ENCODE data around the gene AKAP4. TPM values are rescaled to one million over a fixed set of nuclear protein-coding genes. Genes with fewer than 3 reads are reported as not detected.
A peak's percentile ranks its signal among the peaks of the same experiment; 100 is the strongest.

Gene AKAP4
- total RNA-seq, 1 experiment from 2014 or later: not detected

GRCh38 chrX:50157545-50158135 lies 43.2 kb downstream of the AKAP4 start:
- POLR2A ChIA-PET: no interaction called here
- no peaks in the 10 kb centered on the region for H3K4me1 Mint-ChIP-seq (ENCODE audit: insufficient read depth, unreplicated experiment)
- H3K27ac Mint-ChIP-seq (ENCODE audit: low read depth, unreplicated experiment): no peak overlapping the region
- CTCF ChIA-PET: interaction anchor here (0.5 kb wide), 1 partner anchor 404 kb away, joined by 3 read pairs; no protein-coding TSS in a partner anchor
- intact Hi-C loops (cut with micrococcal nuclease): no loop called here
- H3K36me3 Mint-ChIP-seq (ENCODE audit: insufficient read depth, unreplicated experiment): no peaks in the 10 kb centered on the region
- peaks cover 5% of the 10 kb centered on the region for H3K9me3 Mint-ChIP-seq (ENCODE audit: unreplicated experiment)
- H3K4me3 Mint-ChIP-seq (ENCODE audit: unreplicated experiment): no peak overlapping the region
- peak; percentile 62 for DNase-seq (ENCODE audit: unreplicated experiment)
- H3K27me3 Mint-ChIP-seq (ENCODE audit: insufficient read depth, unreplicated experiment): no peaks in the 10 kb centered on the region
- BruUV-seq (replicated peaks): no TSS peak
- TF ChIP-seq, protein P1, sequence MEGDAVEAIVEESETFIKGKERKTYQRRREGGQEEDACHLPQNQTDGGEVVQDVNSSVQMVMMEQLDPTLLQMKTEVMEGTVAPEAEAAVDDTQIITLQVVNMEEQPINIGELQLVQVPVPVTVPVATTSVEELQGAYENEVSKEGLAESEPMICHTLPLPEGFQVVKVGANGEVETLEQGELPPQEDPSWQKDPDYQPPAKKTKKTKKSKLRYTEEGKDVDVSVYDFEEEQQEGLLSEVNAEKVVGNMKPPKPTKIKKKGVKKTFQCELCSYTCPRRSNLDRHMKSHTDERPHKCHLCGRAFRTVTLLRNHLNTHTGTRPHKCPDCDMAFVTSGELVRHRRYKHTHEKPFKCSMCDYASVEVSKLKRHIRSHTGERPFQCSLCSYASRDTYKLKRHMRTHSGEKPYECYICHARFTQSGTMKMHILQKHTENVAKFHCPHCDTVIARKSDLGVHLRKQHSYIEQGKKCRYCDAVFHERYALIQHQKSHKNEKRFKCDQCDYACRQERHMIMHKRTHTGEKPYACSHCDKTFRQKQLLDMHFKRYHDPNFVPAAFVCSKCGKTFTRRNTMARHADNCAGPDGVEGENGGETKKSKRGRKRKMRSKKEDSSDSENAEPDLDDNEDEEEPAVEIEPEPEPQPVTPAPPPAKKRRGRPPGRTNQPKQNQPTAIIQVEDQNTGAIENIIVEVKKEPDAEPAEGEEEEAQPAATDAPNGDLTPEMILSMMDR (IDR thresholded peaks at IDR 0.05; ENCODE audit: unreplicated experiment): no peak

DNA sequence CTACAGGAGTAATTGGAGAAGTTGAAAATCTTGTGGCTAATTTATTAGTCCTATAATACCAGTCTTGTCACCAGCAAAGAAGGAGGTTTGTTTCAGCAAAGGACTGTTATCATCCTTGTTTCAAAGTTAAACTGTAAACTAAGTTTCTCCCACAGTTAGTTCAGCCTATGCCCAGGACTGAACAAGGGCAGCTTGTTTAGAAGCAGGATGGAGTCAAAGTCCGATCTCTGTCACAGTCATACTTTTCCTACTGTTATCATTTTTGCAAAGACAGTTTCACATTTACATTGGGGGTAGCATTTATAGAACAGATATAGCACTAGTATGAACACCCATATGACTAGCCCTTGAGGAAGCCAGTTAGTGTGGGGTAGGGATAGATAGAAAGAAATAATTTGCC lies 46.4 kb downstream of the AKAP4 start:
- peaks cover 5% of the 10 kb centered on the region for H3K9me3 Mint-ChIP-seq (ENCODE audit: unreplicated experiment)
- H3K27ac Mint-ChIP-seq (ENCODE audit: low read depth, unreplicated experiment): no peak overlapping the region
- DNase-seq (ENCODE audit: unreplicated experiment): no peak
- intact Hi-C loops (cut with micrococcal nuclease): no loop called here
- no peak overlapping the region for H3K4me3 Mint-ChIP-seq (ENCODE audit: unreplicated experiment)
- BruUV-seq (replicated peaks): no TSS peak
- ChIA-PET CTCF (no interaction called here), POLR2A (no interaction called here)
- no peaks in the 10 kb centered on the region for H3K4me1 Mint-ChIP-seq (ENCODE audit: insufficient read depth, unreplicated experiment)
- TF ChIP-seq, protein P1 (IDR thresholded peaks at IDR 0.05; ENCODE audit: unreplicated experiment): no peak
- no peaks in the 10 kb centered on the region for H3K36me3 Mint-ChIP-seq (ENCODE audit: insufficient read depth, unreplicated experiment)
- H3K27me3 Mint-ChIP-seq (ENCODE audit: insufficient read depth, unreplicated experiment): no peaks in the 10 kb centered on the region

GRCh38 chrX:50152456-50152855 lies 48.4 kb downstream of the AKAP4 start:
- TF ChIP-seq, protein P1 (IDR thresholded peaks at IDR 0.05; ENCODE audit: unreplicated experiment): no peak
- Mint-ChIP-seq H3K36me3 (ENCODE audit: insufficient read depth, unreplicated experiment) (no peaks in the 10 kb centered on the region), H3K27ac (ENCODE audit: low read depth, unreplicated experiment) (no peak overlapping the region), H3K9me3 (ENCODE audit: unreplicated experiment) (peaks cover 5% of the 10 kb centered on the region), H3K4me3 (ENCODE audit: unreplicated experiment) (no peak overlapping the region), H3K4me1 (ENCODE audit: insufficient read depth, unreplicated experiment) (no peaks in the 10 kb centered on the region), H3K27me3 (ENCODE audit: insufficient read depth, unreplicated experiment) (no peaks in the 10 kb centered on the region)
- CTCF ChIA-PET: interaction anchor here (1.4 kb wide), 1 partner anchor 11 kb away, joined by 3 read pairs; no protein-coding TSS in a partner anchor
- POLR2A ChIA-PET: interaction anchor here (0.7 kb wide), 1 partner anchor 382 kb away, joined by 3 read pairs; no protein-coding TSS in a partner anchor
- intact Hi-C loops (cut with micrococcal nuclease): no loop called here
- no peak for DNase-seq (ENCODE audit: unreplicated experiment)
- BruUV-seq (replicated peaks): no TSS peak

DNA sequence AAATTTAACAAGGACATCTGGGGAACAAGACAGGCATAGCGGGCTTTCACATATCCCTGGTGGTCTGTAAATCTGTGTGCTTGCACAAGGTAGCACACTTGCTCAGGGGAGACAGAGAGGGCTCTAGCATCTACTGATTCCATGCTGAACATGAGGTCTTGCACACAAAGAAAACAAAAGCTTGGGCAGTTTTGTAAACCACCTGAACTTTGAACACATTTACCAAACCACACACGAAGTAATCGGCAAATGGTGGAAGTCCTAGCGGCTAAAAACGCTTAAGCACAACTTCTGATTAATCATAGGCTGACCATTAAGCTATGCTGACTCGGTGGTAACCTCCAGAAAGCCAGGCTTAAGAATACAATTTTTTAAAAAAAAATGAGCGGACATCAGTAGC lies 52.8 kb downstream of the AKAP4 start:
- H3K4me1 Mint-ChIP-seq (ENCODE audit: insufficient read depth, unreplicated experiment): no peaks in the 10 kb centered on the region

More for the DNA sequence above, 52.8 kb downstream of the AKAP4 start:
- Mint-ChIP-seq H3K36me3 (ENCODE audit: insufficient read depth, unreplicated experiment) (no peaks in the 10 kb centered on the region), H3K4me3 (ENCODE audit: unreplicated experiment) (no peak overlapping the region), H3K9me3 (ENCODE audit: unreplicated experiment) (no peaks in the 10 kb centered on the region), H3K27ac (ENCODE audit: low read depth, unreplicated experiment) (no peak overlapping the region), H3K27me3 (ENCODE audit: insufficient read depth, unreplicated experiment) (peaks cover 15% of the 10 kb centered on the region)
- BruUV-seq (replicated peaks): no TSS peak
- no peak for DNase-seq (ENCODE audit: unreplicated experiment)
- ChIA-PET POLR2A (no interaction called here), CTCF (no interaction called here)
- TF ChIP-seq, protein P1 (IDR thresholded peaks at IDR 0.05; ENCODE audit: unreplicated experiment): no peak
- intact Hi-C loops (cut with micrococcal nuclease): no loop called here

Other genes with a start within 250 kb of the AKAP4 start
- 0.17 and 0.68 TPM in 2 replicates for gene CCNB3, start 3.8 kb upstream of the AKAP4 start, total RNA-seq (2022)

Measured in MCF 10A (cell line).